ENCODE data around the gene TMA7B. TPM values are rescaled to one million over a fixed set of nuclear protein-coding genes. Genes with fewer than 3 reads are reported as not detected.

Gene TMA7B
- total RNA-seq, 1 experiment from 2014 or later: 0.08 TPM

GRCh38 chr22:39994566-39995392, 34.6 kb downstream of the TMA7B start, which contains the start of gene FAM83F:
TSS of gene FAM83F (plus strand) at chr22:39994954. CDS start at chr22:39995043, 89 bp downstream.
- H3K9me3 ChIP-seq (replicated peaks): no peaks in the 10 kb centered on the region
- H3K27me3 ChIP-seq: no peaks in the 10 kb centered on the region
- H3K4me1 ChIP-seq: peaks cover 24% of the 10 kb centered on the region
- H3K4me3 ChIP-seq: no peak within 1 kb of the TSS
- no peaks in the 10 kb centered on the region for H3K36me3 ChIP-seq
- no peak within 1 kb of the TSS for H3K27ac ChIP-seq
- DNase-seq: no peak

GRCh38 chr22:39995393-39996252, 35.4 kb downstream of the TMA7B start:
- no peak for DNase-seq
- H3K4me3 ChIP-seq: no peak overlapping the region
- no peaks in the 10 kb centered on the region for H3K36me3 ChIP-seq
- no peaks in the 10 kb centered on the region for H3K27me3 ChIP-seq
- no peaks in the 10 kb centered on the region for H3K9me3 ChIP-seq (replicated peaks)
- no peak overlapping the region for H3K27ac ChIP-seq
- H3K4me1 ChIP-seq: peaks cover 33% of the 10 kb centered on the region

- Histone ChIP-seq H3K36me3 (no peaks in the 10 kb centered on the region), H3K4me3 (no peak overlapping the region), H3K9me3 (replicated peaks) (no peaks in the 10 kb centered on the region), H3K27ac (no peak overlapping the region), H3K4me1 (peaks cover 39% of the 10 kb centered on the region), H3K27me3 (no peaks in the 10 kb centered on the region)
- no peak for DNase-seq
Observed at GRCh38 chr22:39996732-39997131, 36.5 kb downstream of the TMA7B start.

- H3K4me3 ChIP-seq: no peak overlapping the region
- no peak for DNase-seq
- peaks cover 46% of the 10 kb centered on the region for H3K4me1 ChIP-seq
- no peaks in the 10 kb centered on the region for H3K27me3 ChIP-seq
- no peak overlapping the region for H3K27ac ChIP-seq
- no peaks in the 10 kb centered on the region for H3K9me3 ChIP-seq (replicated peaks)
- H3K36me3 ChIP-seq: no peaks in the 10 kb centered on the region
Observed at GRCh38 chr22:39997421-39997820, 37.2 kb downstream of the TMA7B start.

- DNase-seq: peak; percentile 50 to 64
- H3K27me3 ChIP-seq: no peaks in the 10 kb centered on the region
Observed at GRCh38 chr22:39997939-39998726, 37.9 kb downstream of the TMA7B start.

GRCh38 chr22:39999144-39999757, 39.1 kb downstream of the TMA7B start:
- Histone ChIP-seq H3K27ac (peak overlapping the region; percentile 62), H3K27me3 (no peaks in the 10 kb centered on the region)
- peak; percentile 36 to 45 for DNase-seq

More at GRCh38 chr22:39997939-39998726, 37.9 kb downstream of the TMA7B start:
- Histone ChIP-seq H3K9me3 (replicated peaks) (no peaks in the 10 kb centered on the region), H3K36me3 (no peaks in the 10 kb centered on the region), H3K27ac (no peak overlapping the region; the same call in 1 of the 2 replicates), H3K4me1 (peaks cover 48% of the 10 kb centered on the region), H3K4me3 (no peak overlapping the region)

GRCh38 chr22:40000171-40000570, 40.0 kb downstream of the TMA7B start:
- H3K4me3 ChIP-seq: no peak overlapping the region
- no peaks in the 10 kb centered on the region for H3K27me3 ChIP-seq
- DNase-seq: peak; percentile 74 to 79
- H3K36me3 ChIP-seq: no peaks in the 10 kb centered on the region
- H3K4me1 ChIP-seq: peaks cover 53% of the 10 kb centered on the region
- H3K27ac ChIP-seq: peak overlapping the region; percentile 62
- no peaks in the 10 kb centered on the region for H3K9me3 ChIP-seq (replicated peaks)

More at GRCh38 chr22:39999144-39999757, 39.1 kb downstream of the TMA7B start:
- H3K9me3 ChIP-seq (replicated peaks): no peaks in the 10 kb centered on the region
- H3K4me1 ChIP-seq: peaks cover 53% of the 10 kb centered on the region
- no peaks in the 10 kb centered on the region for H3K36me3 ChIP-seq
- no peak overlapping the region for H3K4me3 ChIP-seq

GRCh38 chr22:40001106-40001505, 40.9 kb downstream of the TMA7B start:
- Histone ChIP-seq H3K9me3 (replicated peaks) (no peaks in the 10 kb centered on the region), H3K27me3 (no peaks in the 10 kb centered on the region), H3K4me3 (no peak overlapping the region), H3K27ac (no peak overlapping the region), H3K4me1 (peaks cover 53% of the 10 kb centered on the region), H3K36me3 (no peaks in the 10 kb centered on the region)
- no peak for DNase-seq

GRCh38 chr22:40001800-40002577, 41.8 kb downstream of the TMA7B start:
- Histone ChIP-seq H3K4me1 (peaks cover 51% of the 10 kb centered on the region), H3K27ac (no peak overlapping the region), H3K9me3 (replicated peaks) (no peaks in the 10 kb centered on the region), H3K4me3 (no peak overlapping the region), H3K27me3 (no peaks in the 10 kb centered on the region), H3K36me3 (no peaks in the 10 kb centered on the region)
- DNase-seq: peak in 1 of 2 experiments; percentile 33

GRCh38 chr22:40002935-40003715, 42.9 kb downstream of the TMA7B start:
- Histone ChIP-seq H3K27me3 (no peaks in the 10 kb centered on the region), H3K9me3 (replicated peaks) (no peaks in the 10 kb centered on the region), H3K4me1 (peaks cover 47% of the 10 kb centered on the region), H3K4me3 (no peak overlapping the region), H3K27ac (no peak overlapping the region), H3K36me3 (no peaks in the 10 kb centered on the region)
- peak; percentile 23 to 37 for DNase-seq

- Histone ChIP-seq H3K4me3 (no peak overlapping the region), H3K27ac (no peak overlapping the region), H3K4me1 (peaks cover 47% of the 10 kb centered on the region), H3K27me3 (no peaks in the 10 kb centered on the region), H3K9me3 (replicated peaks) (no peaks in the 10 kb centered on the region), H3K36me3 (no peaks in the 10 kb centered on the region)
- DNase-seq: no peak
Observed at GRCh38 chr22:40004836-40005235, 44.6 kb downstream of the TMA7B start.

GRCh38 chr22:40006641-40007040, 46.4 kb downstream of the TMA7B start:
- Histone ChIP-seq H3K27me3 (no peaks in the 10 kb centered on the region), H3K4me1 (peaks cover 44% of the 10 kb centered on the region), H3K4me3 (no peak overlapping the region), H3K36me3 (no peaks in the 10 kb centered on the region), H3K9me3 (replicated peaks) (no peaks in the 10 kb centered on the region), H3K27ac (no peak overlapping the region)
- DNase-seq: no peak
